HG03196 (cell line): ENCODE data around the gene OTUB1.

Experiments
- ATAC-seq: cut with Tn5 transposase; IDR thresholded peaks from one replicate; pipeline ENCODE4 v1.9.1; 2021; ENCODE audit not compliant: unreplicated experiment

OTUB1 gene

DNA sequence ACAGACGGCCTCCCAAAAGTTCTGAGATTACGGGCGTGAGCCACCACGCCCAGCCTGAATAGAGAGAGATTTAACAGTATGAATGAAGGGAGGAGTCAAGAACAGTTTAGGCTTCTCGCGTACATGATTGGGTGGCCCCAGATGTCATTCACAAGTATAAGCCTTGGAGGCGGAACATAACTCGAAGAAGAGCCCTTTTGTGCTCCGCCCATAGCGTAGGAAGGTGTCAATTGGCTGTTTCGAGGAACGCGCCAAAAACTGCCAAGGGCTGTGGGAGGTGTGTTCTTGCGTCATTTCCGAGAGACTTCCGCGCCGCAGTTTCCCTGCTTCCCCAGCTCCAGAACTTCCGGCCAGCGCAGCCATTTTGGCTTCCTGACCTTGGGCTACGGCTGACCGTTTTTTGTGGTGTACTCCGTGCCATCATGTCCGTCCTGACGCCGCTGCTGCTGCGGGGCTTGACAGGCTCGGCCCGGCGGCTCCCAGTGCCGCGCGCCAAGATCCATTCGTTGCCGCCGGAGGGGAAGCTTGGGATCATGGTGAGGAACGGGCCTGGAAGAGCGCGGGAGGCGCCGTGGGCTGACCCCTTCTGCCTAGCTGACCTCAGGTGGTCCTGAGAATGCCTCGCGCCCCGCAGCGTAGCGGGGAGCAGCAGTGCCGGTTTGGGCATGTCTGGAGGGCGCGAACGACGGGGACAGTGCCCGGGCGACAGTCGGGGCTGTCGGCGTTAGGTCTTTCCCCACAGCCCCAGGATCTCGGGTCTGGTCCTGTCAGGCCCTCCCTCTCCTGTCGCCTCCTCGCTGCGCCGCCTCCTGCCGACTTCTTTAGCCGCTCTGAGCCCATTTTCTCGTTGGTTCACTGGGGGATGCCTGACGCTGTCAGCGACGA is 11.7 kb upstream of the OTUB1 start, which contains the start of gene COX8A:
TSS of gene COX8A (plus strand) at position 362 of the 885 bp plus-strand sequence. CDS start at position 423, 61 bp downstream.
- ATAC-seq: peak; percentile 93

DNA sequence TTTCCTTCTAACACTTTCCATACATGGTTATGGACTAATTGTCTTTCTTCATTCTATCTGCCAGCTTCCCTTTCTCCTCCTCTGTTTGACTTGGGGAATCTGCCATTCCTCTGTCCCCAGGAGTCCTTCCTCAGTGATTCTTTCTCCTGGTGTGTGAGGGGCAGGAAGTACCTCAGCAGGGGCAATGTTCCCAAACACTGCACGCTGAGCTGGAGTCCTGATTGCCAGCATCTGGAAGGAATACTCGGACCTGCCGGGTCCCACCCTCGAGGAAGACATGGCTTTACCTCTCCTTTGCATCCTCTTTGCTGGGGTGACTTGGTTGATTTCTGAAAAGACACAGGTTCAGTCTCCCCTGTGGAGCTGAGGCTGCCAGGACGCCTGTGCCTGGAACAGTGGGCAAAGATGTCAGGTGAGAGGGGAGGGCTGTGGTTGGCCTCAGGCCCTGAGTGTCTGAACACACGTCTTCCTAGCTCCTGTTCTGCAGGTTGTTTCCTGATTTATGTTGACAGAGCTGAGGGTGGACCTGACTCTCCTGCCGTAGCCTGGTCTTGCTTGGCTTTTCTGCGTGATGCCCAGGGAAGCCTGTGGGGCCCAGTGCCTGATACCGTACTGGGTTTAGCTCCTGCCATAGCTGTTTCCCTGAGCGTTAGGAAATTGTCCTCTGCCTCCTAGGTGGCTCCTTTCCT is 7.5 kb upstream of the OTUB1 start:
- no peak for ATAC-seq

DNA sequence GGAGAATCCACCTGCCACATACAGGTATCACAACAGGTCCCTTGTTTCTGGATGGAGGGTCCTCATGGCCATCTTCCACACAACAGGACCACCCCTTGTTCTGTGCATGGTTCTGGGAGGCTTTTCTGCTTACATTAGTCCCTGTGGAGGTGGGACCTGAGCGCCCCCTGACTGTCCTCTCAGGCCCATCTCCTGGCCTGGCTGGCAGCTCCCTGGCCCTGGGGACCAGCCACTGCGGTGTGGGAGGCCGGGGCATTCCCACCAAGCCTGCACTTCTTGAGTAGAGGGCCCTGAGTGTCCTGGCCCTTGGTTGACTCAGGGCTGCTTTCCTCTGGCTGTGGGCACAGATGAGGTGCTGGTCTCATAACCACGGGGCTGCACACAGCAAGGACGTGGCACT is 6.8 kb upstream of the OTUB1 start:
- no peak for ATAC-seq

DNA sequence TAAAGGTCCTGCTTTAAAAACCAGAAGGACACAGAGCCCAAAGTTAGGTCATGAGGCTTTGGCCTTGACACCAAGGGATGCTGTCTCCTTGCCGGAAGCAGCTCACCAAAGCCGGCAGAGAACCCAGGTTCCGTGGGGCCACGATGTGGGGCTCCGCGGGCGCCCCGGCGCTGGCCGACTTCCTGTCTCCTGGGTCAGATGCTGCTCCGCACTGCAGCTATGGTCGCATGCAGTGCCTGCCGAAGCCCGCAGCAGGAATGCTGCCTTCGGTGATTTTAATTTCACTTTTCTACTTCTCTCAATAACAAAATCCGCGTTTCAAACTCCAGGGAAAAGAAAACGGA is 454 bp upstream of the OTUB1 start:
- ATAC-seq: no peak

DNA sequence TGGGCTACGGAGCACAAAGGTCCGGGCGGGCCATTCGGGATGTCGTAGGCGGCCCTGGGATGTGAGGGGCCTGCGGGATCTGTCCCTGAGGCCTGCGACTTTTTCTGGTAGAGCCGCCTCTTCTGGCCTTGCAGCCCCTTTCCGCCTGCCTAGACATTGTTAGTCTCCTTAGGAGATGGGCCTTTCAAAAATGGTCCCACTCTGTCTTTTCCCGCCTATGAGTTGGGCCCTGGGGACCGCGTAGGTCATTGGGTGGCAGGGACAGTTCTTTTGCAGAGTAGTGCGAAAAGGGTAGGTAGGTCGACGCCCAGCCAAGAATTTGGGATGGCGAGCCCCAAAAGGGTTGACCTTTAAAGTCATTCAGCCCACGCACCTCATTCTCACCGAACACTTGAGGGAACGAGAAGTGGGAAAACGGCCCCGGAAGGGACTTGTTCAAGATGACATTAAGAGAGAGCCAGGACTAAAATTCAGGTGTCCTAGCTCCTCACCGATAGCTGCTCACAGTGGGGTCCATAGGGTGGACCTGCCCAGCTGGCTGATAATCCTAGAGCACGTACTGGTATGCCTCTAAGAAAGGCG is 785 bp downstream of the OTUB1 start:
- ATAC-seq: no peak

DNA sequence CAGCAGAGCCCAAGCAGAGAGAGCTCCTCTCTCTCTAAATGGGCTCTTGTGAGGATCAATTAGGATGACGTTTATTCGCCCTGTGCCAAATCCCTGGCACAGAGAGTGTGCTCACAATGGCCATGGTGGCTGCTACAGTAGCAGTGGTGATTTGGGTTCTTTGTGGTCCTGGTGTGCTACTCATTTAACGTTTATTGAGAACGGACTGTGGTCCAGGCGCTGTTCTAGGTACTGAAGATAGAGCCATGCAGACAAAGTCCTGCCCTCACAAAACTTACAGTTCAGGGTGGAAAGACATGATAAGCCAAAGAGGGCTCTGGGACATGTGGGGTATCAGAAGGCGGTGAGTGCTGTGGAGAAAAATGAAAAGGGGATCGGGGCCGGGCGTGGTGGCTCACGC is 5.3 kb downstream of the OTUB1 start:
- no peak for ATAC-seq

DNA sequence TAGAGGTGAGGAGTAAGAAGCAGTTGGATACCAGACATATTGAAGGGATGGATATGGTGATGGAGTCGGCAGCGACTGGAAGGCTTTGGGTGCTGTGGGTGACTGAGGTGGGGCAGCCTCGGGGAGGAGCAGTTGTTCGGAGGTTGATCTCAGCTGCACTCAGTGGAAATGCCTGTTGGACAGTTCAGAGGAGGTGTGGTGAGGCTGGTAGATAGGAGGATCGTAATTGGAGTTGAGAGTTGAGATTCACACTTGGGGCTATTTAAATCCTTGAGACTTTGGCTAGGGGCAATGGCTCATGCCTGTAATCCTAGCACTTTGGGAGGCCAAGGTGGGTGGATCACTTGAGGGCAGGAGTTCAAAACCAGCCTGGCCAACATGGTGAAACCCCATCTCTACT is 6.9 kb downstream of the OTUB1 start:
- ATAC-seq: no peak

DNA sequence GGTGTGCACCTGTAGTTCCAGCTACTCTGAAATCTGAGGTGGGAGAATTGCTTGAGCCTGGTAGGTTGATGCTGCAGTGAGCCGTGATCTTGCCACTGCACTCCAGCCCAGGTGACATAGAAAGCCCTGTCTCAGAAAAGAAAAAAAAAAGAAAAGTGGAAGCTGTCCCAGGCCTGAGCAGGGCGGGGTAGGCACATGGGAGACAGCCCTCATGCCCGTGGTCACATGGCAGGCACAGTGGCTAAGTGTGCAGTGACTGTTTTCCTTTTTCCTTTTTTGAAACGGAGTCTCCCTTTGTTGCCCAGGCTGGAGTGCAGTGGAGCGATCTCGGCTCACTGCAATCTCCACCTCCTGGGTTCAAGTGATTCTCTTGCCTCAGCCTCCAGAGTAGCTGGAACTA is 7.8 kb downstream of the OTUB1 start:
- no peak for ATAC-seq

DNA sequence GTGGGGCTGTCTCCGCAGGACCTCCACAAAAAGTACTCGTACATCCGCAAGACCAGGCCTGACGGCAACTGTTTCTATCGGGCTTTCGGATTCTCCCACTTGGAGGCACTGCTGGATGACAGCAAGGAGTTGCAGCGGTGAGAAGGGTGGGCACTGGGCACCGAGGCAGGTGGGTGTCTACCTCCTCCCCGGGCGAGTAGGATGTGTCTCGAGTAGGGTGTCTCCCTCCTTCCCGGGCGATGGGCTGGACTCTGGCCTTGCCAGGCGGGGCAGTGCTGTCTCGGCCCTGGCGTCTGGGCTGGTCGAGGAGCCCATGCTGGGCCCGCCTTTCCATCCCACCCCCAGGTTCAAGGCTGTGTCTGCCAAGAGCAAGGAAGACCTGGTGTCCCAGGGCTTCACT is 10.3 kb downstream of the OTUB1 start:
- no peak for ATAC-seq

DNA sequence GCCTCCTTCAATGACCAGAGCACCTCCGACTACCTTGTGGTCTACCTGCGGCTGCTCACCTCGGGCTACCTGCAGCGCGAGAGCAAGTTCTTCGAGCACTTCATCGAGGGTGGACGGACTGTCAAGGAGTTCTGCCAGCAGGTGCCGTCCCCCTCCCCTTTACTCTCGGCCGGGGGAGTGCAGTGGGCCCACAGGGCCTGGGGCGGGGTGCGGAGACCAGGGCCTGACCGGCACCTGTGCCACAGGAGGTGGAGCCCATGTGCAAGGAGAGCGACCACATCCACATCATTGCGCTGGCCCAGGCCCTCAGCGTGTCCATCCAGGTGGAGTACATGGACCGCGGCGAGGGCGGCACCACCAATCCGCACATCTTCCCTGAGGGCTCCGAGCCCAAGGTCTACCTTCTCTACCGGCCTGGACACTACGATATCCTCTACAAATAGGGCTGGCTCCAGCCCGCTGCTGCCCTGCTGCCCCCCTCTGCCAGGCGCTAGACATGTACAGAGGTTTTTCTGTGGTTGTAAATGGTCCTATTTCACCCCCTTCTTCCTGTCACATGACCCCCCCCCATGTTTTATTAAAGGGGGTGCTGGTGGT is 11.0 kb downstream of the OTUB1 start:
- ATAC-seq: no peak

DNA sequence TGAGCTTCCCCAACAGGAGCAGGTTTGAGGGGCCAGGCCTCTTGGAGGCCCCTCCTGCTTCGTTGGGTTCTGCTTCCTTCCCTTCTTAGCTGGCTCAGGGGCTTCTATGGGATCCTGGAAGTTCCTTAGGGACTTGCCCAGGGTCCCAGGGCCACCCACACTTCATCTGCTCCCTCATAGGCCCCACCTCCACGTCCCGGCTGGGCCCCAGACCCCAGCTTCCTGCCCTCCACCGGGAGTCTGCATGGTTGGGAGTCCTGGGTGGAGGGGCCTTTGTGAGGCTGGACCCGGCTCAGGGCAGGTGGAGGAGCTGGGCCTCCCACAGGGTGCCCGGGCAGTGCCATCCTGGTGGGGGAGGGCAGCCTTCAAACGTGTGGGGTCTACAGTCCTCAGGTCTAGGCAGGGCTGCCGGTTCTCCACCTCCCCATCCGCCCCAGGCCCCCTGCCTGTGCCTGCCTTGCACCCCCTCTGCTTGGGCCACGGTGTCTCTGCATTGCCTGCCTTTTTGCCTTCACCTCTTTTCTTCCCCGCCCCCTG is 11.6 kb downstream of the OTUB1 start:
- ATAC-seq: no peak

DNA sequence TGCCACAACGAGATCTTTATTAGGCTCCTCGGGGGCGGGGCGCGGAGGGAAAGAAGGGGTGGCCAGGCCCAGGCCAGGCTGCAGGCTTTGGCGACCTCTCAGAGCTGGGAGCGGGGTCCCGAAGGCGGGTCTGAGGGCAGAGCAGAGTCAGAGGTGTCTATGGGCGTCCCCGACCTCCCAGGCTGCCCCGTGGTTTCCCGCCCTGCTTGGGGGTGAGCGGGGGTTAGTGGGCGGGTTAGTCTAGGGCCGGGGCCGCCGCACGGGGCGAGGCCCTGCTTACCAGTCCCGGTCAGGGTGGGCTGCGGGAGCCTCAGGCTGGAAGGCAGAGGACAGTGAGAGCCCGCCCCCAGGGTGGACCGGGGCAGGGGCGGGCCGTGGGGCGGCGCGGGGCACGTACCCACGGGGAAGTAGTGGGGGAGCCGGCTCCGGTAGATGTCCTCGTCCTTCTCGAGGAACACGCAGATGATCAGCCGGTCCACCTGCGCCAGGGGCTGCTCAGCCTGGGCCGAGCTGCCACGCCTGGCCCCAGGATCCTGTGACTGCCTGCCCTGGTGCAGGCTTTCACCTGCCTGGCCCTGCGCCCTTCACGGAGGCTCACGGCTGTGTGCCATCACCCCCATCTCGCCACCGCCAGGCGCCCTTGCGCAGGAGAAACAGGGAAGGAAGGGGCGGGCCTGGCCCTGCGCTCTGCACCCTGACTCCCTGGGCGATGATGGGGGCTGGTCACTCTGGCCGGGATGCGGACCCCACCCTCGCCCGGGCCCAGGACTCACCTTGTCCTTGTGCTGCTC is 12.5 kb downstream of the OTUB1 start:
- ATAC-seq: no peak

DNA sequence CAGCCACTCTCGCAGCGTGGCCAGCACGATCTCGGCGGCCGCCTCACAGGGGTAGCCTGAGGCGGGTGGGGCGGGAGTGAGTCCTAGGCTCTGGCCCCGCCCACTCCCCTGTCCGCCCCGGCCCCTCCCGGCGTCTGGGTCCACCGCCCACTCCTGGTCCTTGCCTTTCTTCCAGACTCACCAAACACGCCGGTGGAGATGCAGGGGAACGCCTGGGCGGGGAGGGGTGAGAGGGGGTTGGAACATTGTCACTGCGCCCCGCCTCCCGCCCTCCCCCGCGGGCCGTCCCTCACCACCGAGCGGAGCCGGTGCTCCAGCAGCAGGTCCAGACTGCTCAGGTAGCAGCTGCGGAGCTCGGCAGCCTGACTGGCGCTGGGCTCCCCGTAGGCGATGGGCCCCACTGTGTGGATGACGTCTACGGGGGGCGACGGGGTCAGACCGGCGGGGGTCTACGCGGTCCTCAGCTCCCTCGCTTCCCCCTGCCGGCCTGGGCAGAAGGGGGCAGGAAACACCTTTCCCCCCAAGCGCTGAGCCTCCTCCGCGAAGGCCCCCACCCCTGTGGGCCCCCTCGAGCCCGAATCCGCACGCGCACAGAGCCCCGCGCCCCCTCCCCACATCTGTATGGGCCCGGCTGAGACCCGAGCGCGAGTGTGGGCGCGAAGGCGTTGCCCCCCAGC is 13.2 kb downstream of the OTUB1 start:
- no peak for ATAC-seq

DNA sequence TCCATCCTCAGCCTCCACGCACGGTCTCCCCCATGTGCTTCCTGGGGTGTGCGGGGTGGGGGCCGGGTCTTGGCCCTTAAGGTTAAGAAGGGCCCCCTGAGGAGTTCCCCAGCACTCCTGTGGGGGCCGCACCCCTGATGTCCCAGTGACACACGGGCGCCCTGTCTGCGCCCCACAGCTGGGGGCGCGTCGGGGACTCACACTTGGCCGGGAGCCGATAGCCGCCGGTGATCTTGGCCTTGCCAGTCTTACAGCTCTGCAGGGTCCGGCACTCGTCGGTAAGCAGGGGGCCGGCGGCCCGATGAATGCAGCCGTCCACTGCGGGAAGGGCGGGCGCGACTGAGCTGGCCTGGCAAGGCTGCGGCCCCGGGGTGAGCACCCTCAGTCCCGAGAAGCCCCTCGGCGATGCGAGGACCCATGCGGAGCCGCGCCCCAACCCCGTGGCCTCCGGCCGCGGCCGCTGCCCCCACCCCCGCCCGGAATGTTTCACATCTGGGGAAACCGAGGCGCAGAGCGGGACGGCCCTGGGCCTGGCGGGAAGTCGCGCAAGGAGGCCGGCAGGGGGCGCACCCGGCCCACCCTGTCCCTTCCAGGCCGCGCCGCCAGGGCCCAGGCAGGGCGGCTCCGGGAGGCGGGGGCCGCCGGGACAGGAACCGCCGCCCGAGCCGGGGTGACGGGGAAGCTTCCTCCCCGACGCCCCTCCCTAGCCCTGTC is 13.9 kb downstream of the OTUB1 start:
- ATAC-seq: no peak

DNA sequence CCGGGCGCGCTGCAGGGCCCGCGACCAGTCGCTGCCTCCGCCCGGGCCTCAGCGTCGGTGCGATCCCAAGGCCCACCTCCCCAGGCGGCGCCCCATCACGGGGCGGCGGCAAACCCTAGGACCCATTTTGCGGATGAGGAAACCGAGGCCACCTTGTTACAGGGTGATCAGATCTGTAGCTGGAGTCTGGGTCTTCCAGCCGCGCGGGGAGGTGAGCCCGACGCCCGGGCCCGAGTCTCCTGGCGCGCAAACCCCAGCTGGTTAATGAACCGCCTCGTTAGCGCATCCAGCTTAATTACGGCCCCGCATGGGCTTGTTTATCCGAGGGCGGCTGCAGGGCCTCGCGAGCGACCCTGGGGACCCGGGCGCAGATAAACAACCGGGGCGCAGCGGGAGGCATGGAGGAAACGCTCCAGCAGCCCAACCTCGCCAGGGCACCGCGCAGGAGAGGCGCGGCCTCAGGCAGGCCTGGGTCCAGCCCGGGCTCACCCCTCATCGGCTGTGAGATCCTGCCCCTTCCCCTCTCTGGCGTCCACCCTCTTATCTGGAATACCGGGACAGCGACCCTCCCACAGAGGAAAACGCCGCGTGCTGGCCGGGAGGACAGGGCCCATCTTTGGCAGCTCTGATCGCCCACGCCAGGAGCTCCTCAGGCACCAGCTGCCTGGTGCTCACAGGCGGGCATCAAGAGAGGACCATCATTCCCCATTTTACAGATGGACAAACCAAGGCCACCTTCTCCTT is 14.7 kb downstream of the OTUB1 start:
- no peak for ATAC-seq

DNA sequence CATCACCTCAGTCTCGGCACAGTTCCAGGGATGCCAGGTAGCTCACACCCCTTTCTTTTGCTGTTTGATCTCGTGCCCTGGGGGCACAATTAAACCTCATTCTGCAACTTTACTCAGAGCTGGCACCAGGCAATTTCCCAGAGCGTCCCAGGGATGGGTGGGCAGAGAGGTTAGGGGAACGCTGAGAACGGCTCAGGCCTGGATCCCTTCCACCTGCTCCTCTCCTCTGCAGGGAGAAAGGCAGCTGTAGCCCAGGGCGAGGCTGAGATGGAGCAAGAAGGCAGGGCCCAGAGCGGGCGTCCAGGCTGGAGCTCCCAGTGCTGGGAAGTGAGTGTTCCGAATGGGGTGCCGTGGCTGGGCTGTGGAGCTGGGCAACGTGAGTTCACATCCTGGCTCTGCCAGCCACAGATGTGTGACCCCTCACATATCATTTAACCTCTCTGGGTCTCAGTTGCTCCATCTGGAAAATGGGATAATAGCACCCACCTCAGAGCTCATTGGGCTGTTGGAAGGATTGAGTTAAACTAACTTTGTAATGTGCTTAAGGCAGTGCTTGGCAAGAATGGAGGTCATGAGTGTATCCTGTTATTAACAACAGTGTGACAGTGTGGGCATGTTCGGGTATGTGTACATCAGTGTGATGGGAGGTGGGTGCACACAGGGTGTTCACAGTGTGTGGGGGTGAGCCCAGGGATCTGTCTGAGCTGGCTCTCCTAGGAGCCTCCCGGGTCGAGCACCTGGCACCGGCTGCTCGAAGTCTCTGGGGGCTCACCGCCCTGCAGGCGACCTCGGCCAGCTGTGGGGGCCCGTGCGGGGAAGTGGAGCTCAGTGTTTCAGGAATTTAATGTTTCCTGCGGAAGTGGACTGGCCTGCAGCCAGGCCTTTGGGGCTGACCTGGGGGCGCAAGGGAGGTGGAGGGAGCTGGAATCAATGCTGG is 15.5 kb downstream of the OTUB1 start:
- ATAC-seq: no peak

DNA sequence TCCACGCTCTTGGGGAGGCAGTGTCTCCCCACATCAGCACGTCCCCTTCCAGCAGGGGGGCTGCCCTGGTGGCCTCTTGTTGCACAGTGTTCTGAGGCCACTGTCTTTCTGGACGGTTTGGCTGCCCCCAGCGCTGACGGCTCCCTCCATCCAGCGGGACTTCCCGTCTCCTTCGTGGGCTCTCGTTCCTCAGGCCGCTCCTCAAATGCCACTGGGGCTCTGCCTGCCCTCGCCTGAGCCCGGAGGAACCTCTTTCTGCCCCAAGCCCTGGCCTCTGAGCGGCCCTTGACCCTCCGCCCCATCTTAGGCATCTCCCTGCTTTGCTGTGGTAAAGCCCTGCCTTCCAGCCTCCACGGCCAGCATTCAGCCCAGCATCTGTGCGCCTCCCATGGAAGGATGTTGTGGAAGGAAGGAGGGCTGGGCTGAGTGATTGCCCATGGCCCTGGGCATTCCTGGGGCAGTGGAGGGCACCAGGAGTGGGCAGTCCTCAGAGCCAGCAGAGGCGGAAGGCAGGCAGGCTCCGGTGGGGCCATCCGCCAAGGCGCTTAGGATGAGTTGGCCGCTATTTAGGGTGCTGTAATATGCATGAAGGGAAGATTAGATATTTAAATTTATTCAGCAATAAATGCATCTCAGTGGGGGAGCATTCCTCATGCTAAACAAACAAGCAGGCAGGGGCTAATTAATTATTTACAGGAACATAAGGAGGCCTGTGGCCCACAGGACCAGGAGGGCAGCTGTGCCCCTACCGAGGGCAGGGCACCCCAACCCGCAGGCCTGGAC is 17.8 kb downstream of the OTUB1 start:
- ATAC-seq: no peak
